HG03064 (cell line): Measurements from ENCODE around the gene MT3.
"Not testable (repeated sequence)": the region's sequence is repeated elsewhere in the genome, so short reads cannot be mapped to it uniquely, and the experiment has no call there.

Experiments
- ATAC-seq: cut with Tn5 transposase; IDR thresholded peaks from one replicate; pipeline ENCODE4 v1.9.1; 2021; ENCODE audit warnings: low read depth; ENCODE audit not compliant: unreplicated experiment

The MT3 gene

DNA sequence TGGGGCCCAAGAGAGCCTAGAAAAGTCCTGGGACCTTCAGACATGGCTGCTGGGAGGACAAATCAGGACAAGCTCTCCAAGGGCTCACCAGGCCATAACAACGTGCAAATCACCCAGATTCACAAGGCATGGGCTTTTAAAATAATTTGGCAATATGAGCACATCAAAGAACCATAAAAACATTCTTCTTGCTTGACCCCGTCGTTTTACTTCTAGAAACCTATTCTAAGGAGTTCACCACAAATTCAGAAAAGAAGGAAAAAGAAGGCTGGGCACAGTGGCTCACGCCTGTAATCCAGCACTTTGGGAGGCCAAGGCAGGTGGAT is 12.1 kb upstream of the MT3 start:
- no peak for ATAC-seq

DNA sequence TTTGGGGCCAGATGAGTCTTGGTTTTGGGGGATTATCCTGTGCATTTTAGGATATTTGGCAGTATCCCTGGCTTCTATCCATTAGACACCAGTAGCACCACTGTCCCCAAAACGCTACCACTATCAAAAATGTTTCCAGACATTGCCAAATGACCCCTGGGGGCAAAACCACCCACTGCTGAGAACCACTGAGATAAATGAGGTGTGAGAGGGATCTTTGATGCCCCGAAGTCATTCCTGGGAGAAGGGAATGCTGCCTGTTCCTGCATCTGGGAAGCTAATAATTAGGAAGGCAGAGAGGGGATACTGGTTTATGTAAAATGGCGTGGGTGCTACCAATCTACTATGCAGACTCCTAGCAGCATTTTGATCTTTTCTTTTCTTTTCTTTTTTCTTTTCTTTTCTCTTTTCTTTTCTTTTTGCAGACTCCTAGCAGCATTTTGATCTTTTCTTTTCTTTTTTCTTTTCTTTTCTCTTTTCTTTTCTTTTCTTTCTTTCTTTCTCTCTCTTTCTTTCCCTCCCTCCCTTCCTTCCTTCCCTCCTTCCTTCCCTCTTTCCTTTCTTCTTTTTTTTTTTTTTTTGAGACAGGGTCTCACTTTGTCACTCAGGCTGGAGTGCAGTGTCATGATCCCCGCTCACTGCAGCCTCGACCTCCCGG is 8.8 kb upstream of the MT3 start:
- ATAC-seq = no peak

DNA sequence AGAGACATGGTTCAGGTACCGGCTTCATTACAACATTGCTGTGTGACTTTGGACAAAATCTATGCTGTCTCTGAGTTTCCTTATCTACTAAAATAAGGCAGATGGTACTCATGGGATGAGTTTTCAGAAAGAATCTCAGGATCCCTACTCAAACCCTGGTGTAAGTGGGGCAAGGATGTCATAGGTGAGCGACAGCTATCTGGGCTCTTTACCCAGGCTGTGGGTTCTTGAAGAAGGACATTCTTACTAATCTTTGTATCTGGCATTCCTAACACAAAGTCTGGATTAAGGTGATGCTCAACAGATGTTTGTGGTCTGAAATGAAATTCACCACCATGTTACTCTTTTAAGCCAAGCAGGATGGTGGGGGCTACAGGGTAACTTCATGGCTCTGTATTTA is 6.4 kb upstream of the MT3 start:
- not testable (repeated sequence) for ATAC-seq

DNA sequence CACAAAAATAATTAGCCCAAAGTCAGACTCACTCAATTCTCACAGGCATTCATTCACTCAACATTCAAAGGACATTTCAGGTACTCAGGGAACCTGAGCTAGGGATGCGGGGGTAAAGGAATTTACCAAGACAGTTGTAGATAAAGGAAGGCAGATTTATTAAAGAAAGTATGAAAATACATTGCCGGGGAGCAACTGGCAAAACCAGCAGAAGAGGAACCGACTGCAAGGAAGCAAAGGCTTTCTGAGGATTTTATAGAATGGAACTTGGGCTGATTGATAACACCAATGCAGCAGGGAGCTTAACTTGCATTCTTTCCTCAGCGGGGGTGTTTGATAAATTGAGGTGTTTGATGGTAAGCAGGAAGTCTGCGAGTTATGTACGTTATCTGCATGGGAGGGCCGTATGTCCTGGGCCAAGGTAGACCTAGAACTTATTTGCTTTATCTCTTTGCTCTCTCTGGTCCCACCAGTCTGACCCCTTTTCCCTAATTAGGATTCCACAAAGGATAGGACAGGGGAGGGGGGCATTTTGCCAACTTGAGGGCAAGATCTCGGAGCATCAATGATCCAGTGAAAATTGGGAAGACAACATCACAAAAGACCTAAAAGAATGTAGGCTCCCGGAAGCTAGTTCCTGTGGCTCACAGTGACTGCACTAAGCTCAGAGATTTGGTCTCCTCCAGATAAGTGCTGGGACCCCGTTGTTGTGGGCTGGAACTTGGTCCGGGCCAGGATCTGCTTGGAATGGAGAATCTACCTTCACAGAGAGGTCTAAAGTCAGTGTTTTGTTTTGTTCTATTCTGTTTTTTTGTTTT is 5.8 kb upstream of the MT3 start:
- ATAC-seq = no peak

DNA sequence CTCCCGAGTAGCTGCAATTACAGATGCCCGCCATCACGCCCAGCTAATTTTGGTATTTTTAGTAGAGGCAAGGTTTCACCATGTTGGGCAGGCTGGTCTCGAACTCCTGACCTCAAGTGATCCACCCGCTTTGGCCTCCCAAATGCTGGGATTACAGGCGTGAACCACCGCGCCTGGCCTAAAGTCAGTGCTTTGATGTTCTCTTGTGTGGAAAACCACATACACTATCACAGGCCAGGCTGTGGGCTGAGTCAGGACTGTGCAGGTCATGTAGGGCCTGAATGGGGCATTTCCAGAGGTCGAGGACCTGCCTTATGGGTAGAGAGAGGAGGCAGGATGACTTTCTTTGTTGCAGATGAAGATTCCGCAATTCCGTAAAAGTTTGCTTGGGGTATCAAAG is 5.1 kb upstream of the MT3 start:
- no peak for ATAC-seq

DNA sequence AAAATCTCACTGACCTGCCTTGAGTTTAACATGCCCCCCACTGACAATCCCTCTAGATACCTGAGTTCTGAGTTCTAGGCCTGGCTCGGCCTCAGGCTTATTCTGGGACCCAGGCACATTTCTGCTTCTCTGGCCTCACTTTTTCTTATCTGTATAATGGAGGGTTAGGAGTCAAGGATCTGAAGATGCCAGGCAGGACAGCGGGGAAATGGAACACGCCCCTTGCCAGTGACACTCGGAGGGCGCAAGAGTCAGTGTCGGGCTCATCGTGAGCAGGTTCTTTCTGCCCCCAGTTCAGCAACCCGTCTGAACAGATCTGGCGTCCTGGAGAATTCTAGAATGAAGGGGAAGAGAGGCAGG is 567 bp upstream of the MT3 start:
- no peak for ATAC-seq

DNA sequence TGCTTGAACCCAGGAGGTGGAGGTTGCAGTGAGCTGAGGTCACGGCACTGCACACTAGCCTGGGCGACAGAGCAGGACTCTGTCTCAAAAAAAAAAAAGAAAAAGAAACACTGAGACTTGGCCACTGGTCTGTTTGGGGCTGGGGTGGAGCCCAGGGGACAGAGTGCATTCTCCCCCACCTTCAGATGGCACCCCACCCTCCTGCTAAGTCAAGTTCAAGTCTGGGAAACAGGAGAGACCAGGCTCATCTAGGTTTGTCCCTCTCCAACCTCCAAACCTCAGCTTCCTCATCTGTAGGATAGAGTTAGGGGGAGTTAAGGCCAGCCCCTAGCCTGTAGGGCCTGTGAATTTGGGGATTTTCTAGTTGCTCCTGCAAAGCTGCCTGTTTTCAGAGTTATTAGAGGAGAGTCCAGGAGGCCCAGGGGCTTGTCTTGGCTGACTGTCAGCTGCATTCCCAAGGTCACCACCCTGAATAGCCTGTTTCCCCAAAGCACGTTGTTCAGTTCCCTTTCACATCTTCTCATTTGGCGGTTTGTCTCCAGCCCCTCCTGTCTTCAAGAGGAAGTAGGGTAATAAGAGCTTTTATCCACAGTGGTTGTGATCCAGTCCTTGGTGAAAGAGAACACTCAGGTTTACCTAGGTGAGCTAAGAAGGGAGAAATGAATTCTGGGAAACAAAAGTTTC is 2.2 kb downstream of the MT3 start:
- ATAC-seq = no peak

DNA sequence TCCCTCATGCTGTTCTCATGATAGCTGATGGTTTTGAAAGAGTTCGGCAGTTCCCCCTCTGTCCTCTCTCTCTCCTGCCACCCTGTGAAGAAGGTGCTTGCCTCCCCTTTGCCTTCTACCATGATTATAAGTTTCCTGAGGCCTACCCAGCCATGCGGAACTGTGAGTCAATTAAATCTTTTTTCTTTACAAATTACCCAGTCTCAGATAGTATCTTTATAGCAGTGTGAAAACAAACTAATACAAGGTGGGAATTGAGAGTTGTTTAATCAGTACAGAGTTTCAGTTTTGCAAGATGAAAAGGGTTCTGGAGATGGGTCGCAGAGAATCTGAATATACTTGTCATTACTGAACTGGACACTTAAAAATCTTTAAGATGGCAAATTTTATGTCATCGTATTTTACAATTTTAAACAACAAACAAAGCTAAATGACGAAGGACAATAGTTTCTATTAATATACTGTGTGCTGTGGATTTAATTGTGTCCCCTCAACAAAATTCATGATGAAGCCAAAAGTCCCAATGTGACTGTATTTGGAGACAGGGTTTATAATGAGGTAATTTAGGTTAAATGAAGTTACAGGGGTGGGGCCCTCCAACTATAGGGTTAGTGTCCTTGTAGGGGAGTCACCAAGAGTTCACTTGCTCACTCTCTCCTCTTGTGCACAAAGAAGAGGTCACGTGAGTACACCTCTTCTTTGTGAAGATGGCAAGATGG is 4.4 kb downstream of the MT3 start:
- ATAC-seq = no peak

DNA sequence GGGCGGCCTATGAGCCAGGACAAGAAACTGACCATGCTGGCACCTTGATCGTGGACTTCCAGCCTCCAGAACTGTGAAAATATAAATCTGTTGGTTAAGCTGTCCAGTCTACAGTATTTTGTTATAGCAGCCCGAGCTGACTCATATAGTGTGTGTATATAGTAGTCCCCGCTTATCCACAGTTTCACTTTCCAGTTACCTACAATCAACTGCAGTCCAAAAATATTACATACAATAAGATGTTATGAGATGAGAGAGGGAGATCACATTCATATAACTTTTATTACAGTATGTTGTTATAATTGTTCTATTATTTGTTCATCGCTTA is 4.9 kb downstream of the MT3 start:
- no peak for ATAC-seq

DNA sequence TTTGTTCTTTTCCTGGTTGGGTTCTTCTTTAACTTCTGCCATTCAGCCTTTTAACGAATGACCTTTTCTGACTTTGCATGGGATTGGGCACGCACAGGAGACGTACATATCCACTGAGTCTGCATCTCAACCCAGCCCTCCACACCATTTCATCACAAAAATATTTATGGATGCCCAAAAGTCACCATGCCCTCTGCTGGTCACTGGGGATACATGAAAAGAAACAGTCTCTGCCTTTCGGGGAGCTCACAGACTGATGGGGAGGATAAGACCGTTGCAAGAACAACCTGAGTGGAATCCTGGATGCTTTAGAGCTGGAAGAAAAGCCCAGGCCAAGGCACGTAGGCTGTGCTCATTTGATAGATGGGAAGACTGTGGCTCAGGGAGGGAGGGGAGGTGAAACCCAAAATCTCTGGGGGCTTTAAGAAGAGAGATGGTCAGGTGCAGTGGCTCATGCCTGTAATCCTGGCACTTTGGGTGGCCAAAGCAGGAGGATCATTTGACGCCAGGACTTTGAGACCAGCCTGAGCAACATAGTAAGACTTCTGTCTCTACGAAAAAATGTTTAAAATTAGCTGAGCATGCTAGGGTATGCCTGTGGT is 11.2 kb downstream of the MT3 start:
- ATAC-seq = no peak

DNA sequence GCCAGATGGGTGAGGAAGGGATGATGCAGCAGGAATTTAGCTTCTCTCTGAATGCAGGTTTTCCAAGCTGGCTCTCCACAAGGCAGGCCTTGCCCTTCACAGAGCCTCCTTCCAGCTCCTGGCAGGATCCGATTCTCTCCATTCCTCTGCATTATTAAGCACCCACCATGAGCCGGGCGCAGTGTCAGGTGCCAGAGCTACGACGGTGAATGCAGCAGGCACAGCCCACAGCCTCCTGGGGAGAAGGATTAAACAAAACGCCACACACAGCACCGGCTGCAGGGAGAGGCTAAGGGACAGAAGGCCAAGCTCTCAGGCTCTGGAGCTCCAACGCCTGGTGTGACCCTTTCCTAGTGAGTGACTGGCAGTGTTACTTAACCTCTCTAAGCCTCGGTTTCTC is 12.0 kb downstream of the MT3 start:
- ATAC-seq = no peak

DNA sequence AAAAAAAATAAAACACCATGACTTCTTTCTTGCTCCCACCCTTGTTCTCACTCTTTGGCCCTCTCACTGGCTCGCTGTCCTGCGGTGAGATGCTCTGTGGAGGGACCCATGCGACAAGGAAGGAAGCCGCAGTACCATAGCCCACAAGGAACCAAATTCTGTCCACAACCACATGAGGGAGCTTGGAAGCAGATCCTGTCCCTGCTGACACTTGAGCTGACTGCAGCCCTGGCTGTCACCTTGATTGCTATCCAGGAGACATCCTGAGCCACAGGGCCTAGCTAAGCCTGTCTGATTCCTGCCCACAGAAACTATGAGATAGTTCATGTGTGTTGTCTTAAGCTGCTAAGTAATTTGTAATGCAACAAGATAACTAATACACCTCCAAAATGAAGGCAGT is 14.3 kb downstream of the MT3 start:
- ATAC-seq = no peak

DNA sequence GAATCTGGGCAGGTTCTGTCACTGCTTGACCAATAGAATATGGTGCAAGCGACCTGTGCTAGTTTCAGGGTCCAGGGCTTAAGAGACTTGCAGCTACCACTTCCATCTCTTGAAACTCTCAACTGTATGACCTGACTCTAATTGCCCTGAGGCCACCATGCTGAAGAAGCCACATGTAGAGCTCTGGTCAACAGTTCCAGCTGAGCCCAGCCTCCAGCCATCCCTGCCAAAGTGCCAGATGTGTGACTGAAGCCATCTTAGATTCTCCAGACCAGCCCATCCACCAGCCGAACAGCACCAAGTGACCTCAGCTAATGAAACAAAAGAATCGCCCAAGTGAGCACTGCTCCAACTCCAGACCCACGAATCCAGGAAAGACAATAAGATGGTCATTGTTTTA is 15.6 kb downstream of the MT3 start:
- no peak for ATAC-seq

DNA sequence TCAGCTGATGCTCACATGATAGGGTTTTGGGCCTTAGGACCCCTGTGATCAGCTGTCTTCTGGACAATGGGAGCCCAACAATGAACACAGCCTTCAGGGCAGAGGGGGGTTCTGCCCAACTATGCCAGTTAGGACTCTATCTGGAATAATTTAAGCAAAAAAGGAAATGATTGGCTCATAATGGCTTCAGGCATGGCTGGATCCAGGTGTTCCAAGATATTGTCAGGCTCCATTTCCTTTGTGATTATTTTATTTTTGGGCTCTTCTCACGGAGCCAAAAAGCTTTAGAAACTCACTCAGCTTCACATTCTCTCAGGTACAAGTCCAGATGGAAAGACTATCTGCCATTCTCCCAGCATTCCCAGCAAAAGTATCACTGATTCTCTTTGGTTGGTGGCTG is 16.1 kb downstream of the MT3 start:
- no peak for ATAC-seq

DNA sequence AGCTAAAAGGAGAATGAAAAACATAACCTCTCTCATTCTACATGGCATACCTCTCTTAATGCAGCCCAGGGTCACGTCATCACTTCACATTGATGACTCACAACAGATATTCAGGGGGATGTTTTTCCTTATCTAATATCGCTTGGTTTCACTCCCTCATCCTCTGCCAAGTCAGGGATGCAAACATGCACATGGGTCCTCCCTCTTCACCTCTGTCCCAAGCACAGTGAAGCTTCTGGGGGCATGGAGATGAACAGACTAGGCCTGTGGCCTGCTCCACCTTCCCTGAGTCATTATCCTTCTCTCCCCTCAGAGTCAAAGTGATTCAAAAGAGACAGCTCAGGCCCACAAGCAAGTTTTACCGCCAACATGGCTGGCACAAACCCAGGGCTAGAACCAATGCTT is 16.7 kb downstream of the MT3 start:
- no peak for ATAC-seq

DNA sequence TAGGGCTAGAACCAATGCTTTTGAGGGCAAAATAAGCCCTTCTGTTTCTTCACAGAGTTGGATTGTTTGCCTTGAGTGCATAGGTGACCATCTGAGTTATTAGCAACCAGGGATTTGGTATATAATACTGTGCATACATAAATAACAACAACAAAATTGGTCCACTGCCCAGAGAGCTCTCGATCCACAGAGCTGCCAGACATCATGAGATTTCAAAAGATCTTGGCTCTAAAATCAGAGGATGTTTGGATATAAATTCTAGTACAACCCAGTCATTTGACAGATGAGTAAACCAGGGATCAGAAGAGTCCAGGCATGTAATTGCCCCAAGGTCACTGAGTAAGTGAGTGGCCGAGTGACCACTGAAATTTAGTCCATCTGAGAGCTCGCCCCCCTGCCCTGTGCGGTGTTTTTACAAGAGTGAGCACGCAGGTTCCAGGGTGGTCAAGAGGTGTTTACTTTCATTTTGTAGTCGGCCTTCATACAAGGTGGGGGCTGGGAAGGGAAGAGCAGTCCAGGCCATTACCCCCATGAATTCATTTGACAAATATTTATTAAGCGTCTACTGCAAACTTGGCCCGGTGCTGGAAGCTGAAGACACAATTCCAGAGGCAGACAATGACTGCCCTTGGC is 17.3 kb downstream of the MT3 start:
- ATAC-seq = no peak

DNA sequence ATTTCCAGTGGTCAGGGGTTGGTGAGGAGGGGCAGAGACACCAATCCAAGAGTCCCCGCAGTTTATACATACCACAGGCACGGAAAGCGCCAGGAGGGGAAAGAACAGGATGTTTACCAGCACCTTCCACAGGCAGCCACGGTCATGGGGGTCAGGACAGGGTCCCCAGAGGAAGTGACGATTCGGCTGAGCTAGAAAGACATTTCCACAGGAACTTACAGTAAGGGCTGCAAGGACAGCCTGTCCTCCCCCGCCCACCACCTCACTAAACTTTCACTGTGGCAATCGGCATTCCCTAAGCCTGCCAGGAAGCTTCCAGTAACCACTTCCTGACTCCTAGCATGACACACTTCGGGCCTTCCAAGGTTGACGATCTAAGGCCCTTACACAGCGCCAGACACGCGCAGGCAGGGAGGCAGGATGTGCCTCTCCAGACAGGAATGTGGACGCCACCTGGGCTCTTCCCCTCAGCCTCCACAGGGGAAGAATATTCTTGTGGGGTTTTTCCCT is 17.8 kb downstream of the MT3 start:
- ATAC-seq = no peak

DNA sequence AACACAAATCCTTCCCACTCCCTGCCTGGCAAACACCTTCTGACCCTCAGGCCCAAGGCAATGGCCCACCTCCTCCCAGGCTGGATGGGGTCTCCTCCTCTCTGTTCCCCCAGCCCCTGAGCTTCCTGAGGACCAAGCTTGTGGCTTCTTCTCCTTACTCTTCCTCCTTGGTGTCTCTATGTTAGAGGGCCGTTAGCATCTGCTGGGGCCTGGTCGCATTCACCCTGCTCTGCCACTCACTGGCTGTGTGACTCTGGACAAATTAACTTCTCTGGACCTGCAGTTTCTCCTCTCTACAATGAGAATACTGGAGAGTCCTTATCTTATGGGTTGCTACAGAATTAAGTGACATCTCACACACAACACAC is 18.3 kb downstream of the MT3 start:
- ATAC-seq = no peak

DNA sequence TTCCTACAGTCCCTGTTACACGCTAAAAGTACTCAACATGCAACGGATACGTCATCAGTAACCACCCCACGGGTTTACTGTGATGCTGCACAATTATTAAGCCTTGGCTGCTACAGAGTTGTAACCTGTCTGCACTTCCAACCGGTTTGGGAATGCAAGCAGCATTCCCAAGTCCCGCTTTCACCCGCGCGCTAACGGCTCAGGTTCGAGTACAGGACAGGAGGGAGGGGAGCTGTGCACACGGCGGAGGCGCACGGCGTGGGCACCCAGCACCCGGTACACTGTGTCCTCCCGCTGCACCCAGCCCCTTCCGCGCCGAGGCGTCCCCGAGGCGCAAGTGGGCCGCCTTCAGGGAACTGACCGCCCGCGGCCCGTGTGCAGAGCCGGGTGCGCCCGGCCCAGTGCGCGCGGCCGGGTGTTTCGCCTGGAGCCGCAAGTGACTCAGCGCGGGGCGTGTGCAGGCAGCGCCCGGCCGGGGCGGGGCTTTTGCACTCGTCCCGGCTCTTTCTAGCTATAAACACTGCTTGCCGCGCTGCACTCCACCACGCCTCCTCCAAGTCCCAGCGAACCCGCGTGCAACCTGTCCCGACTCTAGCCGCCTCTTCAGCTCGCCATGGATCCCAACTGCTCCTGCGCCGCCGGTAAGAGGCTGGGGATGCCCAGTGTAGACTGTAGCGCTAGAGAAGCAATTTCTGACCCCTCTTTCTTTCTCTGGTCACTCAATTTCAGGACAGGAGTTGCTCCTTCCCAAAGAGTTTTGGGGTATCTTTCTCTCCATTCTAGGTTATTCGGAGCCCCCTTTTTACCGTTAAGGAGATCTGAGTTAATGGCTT is 18.9 kb downstream of the MT3 start, which contains the start of gene MT2A:
Gene MT2A, plus strand, starts transcription at position 542 of the 833 bp plus-strand sequence. Its CDS starts 72 bp downstream, at position 614.
- ATAC-seq = peak; percentile 81
